NCI-H2171 treated with DMSO at 0.1 percent for 48 hours (cell line): Measurements from ENCODE around the gene TRRAP.
"Not testable (repeated sequence)": the region's sequence is repeated elsewhere in the genome, so short reads cannot be mapped to it uniquely, and the experiment has no call there.

Experiments used
- DNase-seq: peaks from one replicate; lab custom pipeline; 2025; lab: John Stamatoyannopoulos, UW

Gene TRRAP

DNA sequence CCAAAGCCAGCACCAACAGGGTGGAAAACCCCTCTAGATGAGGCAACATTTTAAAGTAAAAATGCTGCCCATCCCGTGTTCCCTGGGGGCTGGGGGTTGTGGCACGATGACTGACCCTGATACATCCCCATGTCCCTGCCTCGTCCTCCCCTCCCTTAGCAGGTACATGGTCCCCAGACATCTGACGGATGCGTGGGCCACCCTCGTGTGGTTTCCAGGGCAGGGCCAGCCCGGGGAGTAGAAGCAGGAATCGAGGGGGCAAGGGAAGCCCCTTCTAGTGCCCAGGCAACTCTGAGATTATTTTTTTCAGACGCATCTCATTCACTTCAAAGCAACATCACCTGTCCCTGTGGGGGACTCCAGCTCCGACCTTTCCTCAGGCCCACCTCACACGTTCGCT lies 12.0 kb upstream of the TRRAP start:
- DNase-seq = no peak

DNA sequence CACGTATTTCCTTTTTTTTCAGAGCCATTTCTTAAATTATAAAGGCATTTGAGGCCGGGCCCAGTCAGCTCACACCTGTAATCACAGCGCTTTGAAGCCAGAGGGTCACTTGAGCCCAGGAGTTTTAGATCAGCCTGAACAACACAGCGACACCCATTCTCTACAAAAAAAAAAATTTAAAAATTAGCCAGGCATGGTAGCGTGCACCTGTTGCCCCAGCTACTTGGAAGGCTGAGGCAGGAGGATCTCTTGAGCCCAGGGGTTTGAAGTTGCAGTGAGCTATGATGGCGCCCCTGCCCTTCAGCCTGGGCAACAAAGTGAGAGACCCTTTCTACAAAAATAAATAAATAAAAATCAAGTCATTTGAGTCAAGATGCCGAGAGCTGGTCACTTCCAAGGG lies 11.6 kb upstream of the TRRAP start:
- DNase-seq = peak; percentile 51

DNA sequence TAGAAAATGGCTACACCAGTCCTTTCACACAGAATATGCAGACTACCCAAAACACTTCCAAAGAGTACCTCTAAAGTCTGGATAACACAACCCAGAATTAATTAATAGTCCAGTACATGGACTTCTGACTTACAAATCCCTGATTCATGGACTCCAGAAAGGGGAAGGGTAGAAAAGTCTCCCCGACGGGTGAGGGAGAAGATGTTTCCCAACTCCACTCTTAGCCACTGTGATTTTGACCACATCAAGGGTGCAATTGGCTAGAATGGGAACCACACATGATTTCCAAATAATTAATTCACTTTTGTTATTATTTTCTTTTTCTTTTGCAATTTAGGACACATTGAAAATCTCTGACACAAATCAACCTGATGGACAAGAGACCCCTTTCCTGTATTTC lies 9.9 kb upstream of the TRRAP start:
- no peak for DNase-seq

GRCh38 chr7:98869027-98869596 lies 9.2 kb upstream of the TRRAP start:
- peak; percentile 7 for DNase-seq

GRCh38 chr7:98869597-98870120 lies 8.7 kb upstream of the TRRAP start, which contains the start of gene TMEM130:
Gene TMEM130, minus strand, starts transcription at chr7:98870014. Its CDS starts 153 bp downstream, at chr7:98869861.
- no peak for DNase-seq

GRCh38 chr7:98870121-98870651 lies 8.1 kb upstream of the TRRAP start:
- peak; percentile 90 for DNase-seq

DNA sequence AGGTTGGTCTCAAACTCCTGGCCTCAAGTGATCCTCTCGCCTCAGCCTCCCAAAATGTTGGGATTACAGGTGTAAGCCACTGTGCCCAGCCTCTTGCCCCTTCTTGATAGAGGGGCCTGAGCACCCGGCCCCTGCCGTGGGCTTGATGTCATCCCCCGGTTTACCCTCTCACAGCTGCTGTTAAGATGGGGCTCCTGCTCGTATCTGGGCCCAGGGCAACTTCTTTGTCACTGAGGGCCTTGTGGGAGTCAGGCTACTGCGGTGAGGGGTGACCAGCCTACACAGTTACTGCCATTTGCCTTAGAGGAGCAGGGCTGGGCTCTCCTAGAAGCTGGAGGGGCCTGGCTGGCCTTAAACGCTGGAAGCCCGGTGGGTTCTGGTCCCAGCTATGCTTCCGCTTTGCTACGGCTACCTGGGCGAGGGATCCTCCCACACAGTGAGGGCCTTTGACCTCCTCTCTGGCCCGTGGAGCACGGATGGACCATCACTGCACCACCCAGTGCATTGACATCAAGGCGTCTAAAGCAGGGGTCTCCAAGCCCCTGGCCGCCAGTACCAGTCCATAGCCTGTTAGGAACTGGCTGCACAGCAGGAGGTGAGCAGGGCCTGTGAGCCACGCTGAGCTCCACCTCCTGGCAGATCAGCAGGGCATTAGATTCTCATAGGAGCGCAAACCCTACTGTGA lies 7.4 kb upstream of the TRRAP start:
- DNase-seq = no peak

DNA sequence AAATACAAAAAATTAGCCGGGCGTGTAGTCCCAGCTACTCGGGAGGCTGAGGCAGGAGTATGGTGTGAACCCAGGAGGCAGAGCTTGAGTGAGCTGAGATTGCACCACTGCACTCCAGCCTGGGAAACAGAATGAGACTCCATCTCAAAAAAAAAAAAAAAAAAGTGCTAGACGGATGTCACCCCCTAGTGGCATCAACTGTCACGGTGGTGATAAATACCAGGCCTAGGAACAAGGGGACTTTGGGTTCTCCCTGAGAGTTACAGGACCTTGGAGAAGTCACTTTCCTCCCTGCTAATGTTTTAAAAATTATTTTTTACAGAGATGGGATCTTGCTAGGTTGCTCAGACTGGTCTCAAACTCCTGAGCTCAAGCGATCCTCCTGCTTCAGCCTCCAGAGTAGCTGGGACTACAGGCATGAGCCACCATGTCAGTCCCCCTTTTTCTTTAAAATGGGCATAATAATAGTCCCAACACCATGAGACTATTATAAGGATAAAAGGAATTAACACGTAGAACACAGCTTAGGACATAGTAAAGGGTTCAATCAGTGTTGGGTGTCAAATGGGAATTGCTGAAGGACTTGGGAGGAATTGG lies 5.9 kb upstream of the TRRAP start:
- peak; percentile 34 for DNase-seq

GRCh38 chr7:98873610-98874009 lies 4.7 kb upstream of the TRRAP start:
- not testable (repeated sequence) for DNase-seq

DNA sequence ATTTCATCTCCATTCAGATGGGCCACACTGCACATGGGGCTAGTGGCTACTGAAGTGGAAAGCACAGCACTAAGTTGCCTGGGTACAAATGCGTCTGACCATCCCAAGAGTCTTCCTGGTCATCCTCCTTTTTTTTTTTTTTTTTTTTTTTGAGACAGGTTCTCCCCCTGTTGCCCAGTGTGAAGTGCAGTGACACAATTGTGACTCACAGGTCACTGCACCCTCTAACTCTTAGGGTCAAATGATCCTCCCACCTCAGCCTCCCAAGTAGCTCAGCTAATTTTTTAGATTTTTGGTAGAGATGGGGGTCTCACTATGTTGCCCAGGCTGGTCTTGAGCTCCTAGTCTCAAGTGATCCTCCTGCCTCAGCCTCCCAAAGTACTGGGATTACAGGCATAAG lies 3.4 kb upstream of the TRRAP start:
- DNase-seq = no peak

DNA sequence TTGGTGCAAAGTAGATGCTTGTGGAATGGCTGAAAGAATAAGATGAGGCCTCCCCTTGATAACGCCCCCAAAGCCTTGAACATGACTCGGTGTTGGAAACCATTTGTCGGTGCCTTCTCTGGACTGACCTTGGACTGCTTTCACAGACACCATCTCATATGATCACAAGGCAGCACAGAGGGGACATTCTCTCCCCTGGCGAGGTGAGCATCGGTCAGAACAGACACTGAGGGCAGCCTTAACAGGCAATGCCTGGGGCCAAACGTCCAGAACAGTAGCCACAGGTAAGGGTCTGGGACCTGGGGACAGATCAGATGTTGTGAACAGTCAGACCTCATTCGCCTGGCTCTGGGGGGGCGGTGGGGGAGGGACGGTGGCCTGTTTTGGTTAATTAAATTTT lies 2.8 kb upstream of the TRRAP start:
- DNase-seq = no peak

DNA sequence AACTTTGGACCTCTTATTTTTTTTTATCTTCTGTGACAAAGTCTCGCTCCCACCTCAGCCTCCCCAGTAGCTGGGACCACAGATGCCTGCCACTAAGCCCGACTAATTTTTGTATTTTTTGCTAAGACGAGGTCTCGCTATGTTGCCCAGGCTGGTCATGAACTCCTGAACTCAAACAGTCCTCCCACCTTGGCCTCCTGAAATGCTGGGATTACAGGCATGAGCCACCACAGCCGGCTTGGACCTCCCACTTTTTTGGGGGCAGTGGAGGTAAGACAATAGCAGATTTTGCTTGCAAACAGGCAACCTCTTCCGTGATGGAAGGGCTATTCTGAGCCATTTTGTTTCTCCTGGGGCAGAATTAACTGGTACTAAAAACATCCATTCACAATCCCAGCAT lies 1.2 kb upstream of the TRRAP start:
- no peak for DNase-seq

DNA sequence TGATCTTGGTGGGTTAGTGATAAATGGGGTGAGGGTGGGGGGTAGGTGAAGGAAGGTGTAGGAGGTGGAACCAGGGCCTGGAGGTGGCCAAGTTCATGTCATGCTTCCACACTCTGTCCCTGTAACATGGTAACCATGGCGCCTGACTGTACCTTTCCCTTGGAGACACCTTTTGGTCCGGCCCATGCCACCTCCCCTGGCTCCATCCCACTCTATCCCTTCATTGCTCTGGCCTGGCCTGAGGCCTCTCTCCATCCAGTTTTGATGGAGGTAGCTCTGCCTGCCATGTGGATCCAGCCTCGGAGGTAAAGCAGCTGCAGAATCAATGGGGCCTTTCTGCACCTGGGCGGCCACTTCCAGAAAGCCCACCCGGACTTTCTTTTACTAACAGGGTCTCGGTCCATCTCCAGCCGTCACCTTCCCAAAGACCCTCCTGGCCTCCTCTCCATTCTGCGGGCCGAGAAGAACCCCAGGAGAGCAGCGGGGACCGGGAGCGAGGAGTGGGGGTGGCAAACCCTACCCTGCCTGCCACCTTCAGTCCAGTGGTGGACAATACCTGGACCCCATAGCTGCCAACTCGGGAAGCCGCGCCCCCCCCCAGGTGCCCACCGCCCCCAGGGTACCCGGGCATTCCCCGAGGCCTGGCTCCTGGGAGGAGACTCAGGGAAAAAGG lies 504 bp upstream of the TRRAP start:
- DNase-seq = no peak

DNA sequence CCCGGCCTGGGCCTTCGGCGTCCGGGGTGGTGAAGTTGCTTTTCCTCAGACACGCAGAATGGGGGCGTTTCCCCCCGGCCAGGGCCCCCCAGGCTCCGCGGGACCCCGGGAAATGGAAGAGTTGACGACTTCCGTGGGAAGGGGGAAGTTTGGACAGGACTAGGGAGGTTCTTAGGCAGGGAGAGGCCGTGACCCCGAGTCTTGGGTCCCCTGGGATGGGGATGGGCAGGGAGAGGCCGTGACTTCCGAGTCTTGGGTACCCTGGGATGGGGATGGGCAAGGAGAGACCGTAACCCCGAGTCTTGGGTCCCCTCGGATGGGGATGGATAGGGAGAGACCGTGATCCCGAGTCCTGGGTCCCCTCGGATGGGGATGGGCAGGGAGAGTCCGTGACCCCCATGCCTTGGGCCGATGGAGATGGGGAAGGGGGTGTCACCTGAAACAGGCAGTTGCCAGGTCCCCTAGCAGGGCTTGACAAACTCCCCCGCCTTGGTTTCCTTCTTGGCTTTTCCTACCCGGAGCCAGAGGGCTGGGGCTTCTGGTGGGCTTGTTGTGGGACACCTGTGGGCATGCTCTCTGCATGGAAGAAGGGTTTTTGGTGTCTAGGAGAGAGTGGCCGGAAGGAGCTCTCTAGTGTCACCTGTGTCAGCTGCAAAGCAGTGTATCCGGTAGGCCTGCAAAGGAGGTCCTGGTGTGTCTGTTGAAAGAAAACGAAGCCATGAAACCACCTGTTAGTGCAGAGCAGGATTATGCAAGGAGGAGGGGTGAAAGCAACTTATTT lies 1.1 kb downstream of the TRRAP start:
- DNase-seq = peak; percentile 63

GRCh38 chr7:98879979-98880315 lies 1.6 kb downstream of the TRRAP start:
- DNase-seq = no peak

DNA sequence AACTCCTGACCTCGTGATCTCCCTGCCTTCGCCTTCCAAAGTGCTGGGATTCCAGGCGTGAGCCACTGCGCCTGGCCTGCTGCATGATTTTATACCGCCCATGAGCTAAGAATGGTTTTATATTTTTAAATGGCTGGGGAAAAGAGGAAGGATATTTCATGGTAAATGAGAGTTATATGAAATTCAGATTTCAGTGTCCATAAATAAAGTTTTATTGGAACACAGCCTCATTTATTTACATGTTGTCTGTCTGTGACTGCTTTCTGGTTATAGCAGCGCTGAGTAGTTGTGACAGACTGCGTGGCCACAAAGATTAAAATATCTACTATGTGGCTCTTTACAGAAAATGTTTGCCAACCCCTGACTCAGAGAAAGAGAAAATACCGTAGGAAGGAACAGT lies 2.2 kb downstream of the TRRAP start:
- no peak for DNase-seq

GRCh38 chr7:98881561-98882315 lies 3.4 kb downstream of the TRRAP start:
- no peak for DNase-seq

DNA sequence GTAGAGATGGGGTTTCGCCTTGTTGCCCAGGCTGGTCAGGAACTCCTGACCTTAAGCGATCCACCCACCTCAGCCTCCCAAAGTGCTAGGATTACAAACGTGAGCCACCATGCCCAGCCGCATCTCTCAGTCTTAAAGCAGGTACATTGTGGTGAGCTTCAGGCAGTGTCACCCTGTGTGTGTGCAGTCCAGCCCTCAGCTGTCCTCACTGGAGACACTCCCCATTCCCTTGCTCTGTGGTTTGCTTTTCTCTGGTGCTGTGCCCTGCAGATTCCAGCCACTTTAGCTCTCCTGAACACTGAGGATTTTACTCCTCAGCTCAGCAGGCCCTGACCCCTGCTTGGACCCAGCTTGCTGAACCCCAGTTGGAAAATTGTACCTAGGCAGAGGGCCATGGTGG lies 6.1 kb downstream of the TRRAP start:
- DNase-seq = no peak

DNA sequence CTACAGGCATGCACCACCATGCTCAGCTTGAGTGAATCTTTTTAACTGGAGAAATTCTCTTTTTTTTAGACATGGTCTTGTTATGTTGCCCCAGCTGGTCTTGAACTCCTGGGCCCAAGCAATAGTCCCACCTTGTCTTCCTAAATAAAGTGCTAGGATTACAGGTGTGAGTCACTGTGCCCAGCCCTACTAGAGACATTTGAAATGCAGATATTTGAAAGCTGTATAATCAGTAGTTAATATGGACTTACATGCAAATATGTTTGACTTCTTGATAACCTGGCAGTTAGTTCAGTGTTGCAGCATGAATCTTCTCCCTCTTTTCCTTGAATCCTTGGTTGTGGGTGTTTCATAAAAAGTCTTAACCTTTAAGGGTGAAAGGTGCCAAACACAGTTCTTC lies 8.7 kb downstream of the TRRAP start:
- no peak for DNase-seq

DNA sequence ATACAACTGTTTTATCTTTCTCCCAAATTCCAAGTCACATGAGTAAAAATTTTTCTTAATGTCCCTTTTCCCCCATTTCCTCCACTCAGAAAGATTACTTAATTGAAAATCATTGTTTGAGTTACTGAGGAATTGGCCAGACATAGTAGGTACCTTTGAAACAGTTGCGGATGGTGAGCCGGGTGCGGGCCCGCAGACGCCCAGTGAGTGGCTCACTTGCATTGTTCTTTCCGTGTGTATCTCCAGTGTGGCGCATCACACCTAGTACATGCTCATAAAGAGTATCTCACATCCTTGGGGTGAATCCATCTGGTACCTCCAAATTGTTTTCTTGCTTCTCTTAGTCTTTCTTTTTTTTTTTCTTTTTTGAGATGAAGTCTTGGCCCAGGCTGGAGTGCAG lies 14.3 kb downstream of the TRRAP start:
- DNase-seq = no peak

- no peak for DNase-seq
Measured at GRCh38 chr7:98899816-98900215, 21.5 kb downstream of the TRRAP start.
